GM12872 (cell line): Measurements from ENCODE around the gene CREB3L1.

ENCODE experiments used
- CTCF ChIP-seq: IDR thresholded peaks from 3 replicates; pipeline ENCODE4 v1.5.1; 2011; ENCODE audit warnings: low read depth, mild to moderate bottlenecking, low read length, moderate library complexity; ENCODE audit not compliant: insufficient read depth

CREB3L1 gene

GRCh38 chr11:46271407-46271806 is 6.1 kb upstream of the CREB3L1 start:
- TF ChIP-seq CTCF = no peak

GRCh38 chr11:46271875-46272815 is 5.3 kb upstream of the CREB3L1 start:
- no peak for TF ChIP-seq CTCF

GRCh38 chr11:46272816-46273427 is 4.5 kb upstream of the CREB3L1 start:
- no peak for TF ChIP-seq CTCF

GRCh38 chr11:46273511-46274205 is 3.8 kb upstream of the CREB3L1 start:
- no peak for TF ChIP-seq CTCF

GRCh38 chr11:46275964-46276641 is 1.4 kb upstream of the CREB3L1 start:
- TF ChIP-seq CTCF = no peak

- TF ChIP-seq CTCF = no peak
Observed at GRCh38 chr11:46277313-46277621, 195 bp upstream of the CREB3L1 start.
